ENCODE data around the gene NTF4. TPM values are rescaled to one million over a fixed set of nuclear protein-coding genes. Genes with fewer than 3 reads are reported as not detected.
A peak's percentile ranks its signal among the peaks of the same experiment; 100 is the strongest.

Gene NTF4
- total RNA-seq, 1 experiment from 2014 or later = 3.9 TPM

DNA sequence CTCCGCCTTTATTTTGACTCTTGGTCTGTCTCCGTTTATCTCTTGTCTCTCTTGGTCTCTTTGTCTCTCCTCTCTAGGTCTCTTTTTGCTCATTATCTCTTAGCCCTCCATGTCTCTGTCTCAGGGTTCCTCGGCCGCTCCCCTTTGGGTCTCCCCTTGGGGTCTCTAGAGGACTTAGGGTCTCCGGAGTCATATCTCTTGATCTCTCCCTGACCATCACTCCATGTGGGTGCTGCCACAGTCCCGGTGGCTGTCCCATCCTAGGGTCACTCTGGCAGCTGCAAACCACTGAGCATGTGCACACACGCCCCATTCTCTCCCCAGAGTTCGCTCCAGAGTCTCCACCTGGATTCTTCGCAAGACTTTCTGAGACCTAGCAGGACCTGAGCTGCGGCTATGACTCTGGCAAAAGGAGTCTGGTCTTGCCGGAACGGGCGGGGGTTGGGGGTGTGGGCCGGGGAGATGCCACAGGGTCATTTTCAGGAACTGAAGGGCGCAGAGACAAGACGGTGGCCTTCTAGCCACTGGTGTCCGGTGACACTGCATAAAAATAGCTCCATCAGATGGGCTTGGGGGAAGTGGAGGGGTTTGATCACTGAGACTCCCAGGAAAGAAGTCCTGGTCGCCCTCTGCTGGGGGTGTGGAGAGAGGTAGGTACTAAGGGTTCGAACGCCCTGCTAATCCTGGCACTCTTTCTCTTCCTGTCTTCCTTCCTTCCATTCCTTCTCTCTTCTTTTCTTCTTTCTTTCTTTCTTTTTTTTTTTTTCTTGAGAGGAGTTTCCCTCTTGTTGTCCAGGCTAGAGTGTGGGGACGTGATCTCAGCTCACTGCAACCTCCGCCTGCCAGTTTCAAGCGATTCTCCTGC lies 9.1 kb upstream of the NTF4 start:
- Mint-ChIP-seq H3K4me1 (peaks cover 8% of the 10 kb centered on the region; the same call in 1 of the 2 replicates), H3K27me3 (ENCODE audit: low read depth) (peaks cover 78% of the 10 kb centered on the region), H3K36me3 (no peaks in the 10 kb centered on the region), H3K9me3 (peaks cover 8% of the 10 kb centered on the region), H3K27ac (no peak overlapping the region), H3K4me3 (peak overlapping the region; percentile 68)
- no peak for TF ChIP-seq MYBL2 (CRISPR knock-in tag; IDR thresholded peaks at IDR 0.05)
- POLR2A ChIA-PET = no interaction called here
- DNase-seq (ENCODE audit: low spot score) (peak; percentile 68), ATAC-seq (peak; percentile 23; the same call in 1 of the 2 replicates)
- CTCF ChIA-PET = interaction anchor here (0.6 to 2.8 kb wide), 28 partner anchors 9 to 152 kb away, joined by 3 to 38 read pairs (median 6); partner anchors contain the start of genes CGB2, CGB7, GYS1 and LHB

GRCh38 chr19:49071860-49072547 lies 7.4 kb upstream of the NTF4 start:
- ChIA-PET CTCF (interaction anchor here (1.3 to 3.3 kb wide), 2 partner anchors 16 to 26 kb away, joined by 3 to 10 read pairs; no protein-coding TSS in a partner anchor), POLR2A (no interaction called here)
- peak; percentile 91 for ATAC-seq
- Mint-ChIP-seq H3K27ac (no peak overlapping the region), H3K9me3 (peaks cover 8% of the 10 kb centered on the region), H3K36me3 (no peaks in the 10 kb centered on the region; the same call in 1 of the 2 replicates), H3K4me1 (peaks cover 12% of the 10 kb centered on the region), H3K27me3 (ENCODE audit: low read depth) (peaks cover 89% of the 10 kb centered on the region), H3K4me3 (peak overlapping the region; percentile 71)
- peak; percentile 94 for DNase-seq (ENCODE audit: low spot score)
- TF ChIP-seq, protein P1, sequence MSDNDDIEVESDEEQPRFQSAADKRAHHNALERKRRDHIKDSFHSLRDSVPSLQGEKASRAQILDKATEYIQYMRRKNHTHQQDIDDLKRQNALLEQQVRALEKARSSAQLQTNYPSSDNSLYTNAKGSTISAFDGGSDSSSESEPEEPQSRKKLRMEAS (CRISPR knock-in tag; IDR thresholded peaks at IDR 0.05) = peak; percentile 97
- TF ChIP-seq NR1H2 (CRISPR knock-in tag; IDR thresholded peaks at IDR 0.05) (no peak), MLX (CRISPR knock-in tag; IDR thresholded peaks at IDR 0.05) (no peak), E2F4 (CRISPR knock-in tag; IDR thresholded peaks at IDR 0.05; ENCODE audit: borderline replicate concordance, low read depth) (peak; percentile 90), SMAD4 (CRISPR knock-in tag; IDR thresholded peaks at IDR 0.05) (peak; percentile 46; the same call in 1 of the 2 replicates), MYBL2 (CRISPR knock-in tag; IDR thresholded peaks at IDR 0.05) (peak; percentile 91), HMGA2 (CRISPR knock-in tag; IDR thresholded peaks at IDR 0.05) (no peak), TEAD1 (CRISPR knock-in tag; IDR thresholded peaks at IDR 0.05) (peak; percentile 97), ZNF671 (CRISPR knock-in tag; IDR thresholded peaks at IDR 0.05) (no peak), ARID4B (CRISPR knock-in tag; IDR thresholded peaks at IDR 0.05; ENCODE audit: borderline replicate concordance) (peak; percentile 95), SP1 (CRISPR knock-in tag; conservative IDR thresholded peaks at IDR 0.05) (peak; percentile 80), STAT6 (CRISPR knock-in tag; conservative IDR thresholded peaks at IDR 0.05; ENCODE audit: low read depth) (no peak), PREB (CRISPR knock-in tag; IDR thresholded peaks at IDR 0.05; ENCODE audit: borderline replicate concordance) (no peak)
- TF ChIP-seq, protein P2, sequence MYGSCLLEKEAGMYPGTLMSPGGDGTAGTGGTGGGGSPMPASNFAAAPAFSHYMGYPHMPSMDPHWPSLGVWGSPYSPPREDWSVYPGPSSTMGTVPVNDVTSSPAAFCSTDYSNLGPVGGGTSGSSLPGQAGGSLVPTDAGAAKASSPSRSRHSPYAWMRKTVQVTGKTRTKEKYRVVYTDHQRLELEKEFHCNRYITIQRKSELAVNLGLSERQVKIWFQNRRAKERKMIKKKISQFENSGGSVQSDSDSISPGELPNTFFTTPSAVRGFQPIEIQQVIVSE (CRISPR knock-in tag; IDR thresholded peaks at IDR 0.05; ENCODE audit: borderline replicate concordance) = no peak
- TF ChIP-seq, protein P3, sequence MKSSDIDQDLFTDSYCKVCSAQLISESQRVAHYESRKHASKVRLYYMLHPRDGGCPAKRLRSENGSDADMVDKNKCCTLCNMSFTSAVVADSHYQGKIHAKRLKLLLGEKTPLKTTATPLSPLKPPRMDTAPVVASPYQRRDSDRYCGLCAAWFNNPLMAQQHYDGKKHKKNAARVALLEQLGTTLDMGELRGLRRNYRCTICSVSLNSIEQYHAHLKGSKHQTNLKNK (CRISPR knock-in tag; IDR thresholded peaks at IDR 0.05) = no peak
- TF ChIP-seq, protein P4, sequence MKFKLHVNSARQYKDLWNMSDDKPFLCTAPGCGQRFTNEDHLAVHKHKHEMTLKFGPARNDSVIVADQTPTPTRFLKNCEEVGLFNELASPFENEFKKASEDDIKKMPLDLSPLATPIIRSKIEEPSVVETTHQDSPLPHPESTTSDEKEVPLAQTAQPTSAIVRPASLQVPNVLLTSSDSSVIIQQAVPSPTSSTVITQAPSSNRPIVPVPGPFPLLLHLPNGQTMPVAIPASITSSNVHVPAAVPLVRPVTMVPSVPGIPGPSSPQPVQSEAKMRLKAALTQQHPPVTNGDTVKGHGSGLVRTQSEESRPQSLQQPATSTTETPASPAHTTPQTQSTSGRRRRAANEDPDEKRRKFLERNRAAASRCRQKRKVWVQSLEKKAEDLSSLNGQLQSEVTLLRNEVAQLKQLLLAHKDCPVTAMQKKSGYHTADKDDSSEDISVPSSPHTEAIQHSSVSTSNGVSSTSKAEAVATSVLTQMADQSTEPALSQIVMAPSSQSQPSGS (CRISPR knock-in tag; IDR thresholded peaks at IDR 0.05; ENCODE audit: borderline replicate concordance, low read depth) = peak; percentile 71; the same call in 1 of the 2 replicates
